ENCODE measurements around the gene NLGN4Y.

Gene NLGN4Y

DNA sequence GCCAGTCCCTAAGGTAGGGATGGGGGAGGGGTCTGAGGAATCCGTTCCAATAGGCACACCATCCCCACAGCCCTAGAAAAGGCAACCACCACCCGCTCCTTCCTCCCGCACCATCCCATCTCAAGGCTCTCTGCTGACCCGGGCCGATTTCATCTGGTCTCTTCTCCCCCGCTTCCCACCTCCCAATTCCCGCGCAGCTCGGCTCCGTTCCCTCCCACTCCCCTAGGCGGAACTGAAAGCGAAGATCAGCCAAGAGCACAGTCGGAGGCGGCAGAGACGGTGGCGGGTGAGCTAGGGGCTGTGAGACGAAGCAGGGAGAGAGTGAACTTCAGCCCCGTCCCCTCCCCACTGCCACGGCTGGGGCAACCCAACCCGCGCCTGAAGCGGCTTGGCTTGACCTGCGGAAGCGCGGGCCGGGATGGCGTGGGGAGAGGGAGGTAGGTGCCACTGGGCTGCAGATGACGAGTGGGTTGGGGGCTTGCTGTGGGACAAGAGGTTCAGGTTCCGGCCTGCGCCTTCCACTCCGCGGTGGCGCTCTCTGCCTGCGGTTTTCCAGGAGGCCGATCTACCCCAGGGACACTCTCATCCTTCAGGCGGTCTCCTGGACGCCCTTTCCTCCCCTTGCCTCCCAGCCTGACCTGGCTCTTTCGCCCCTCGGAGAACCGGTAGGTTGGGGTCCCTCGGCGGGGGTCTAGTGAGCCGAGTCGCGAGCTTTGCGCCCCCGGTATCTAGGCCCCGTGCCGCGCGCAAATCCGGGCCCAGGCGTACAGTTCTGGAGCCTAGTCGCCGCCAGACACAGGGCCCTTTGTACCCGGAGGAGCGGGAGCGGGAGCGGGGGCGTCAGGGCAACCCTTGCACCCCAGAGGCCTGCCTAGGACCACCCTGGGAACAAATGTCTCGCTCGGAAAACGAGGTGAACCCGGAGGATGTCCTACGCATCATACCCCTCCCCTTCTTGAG, at the start of gene NLGN4Y:
TSS of gene NLGN4Y (plus strand) at position 258 of the 960 bp plus-strand sequence. CDS start 97,591 bp downstream, outside the sequence.
- no peak for DNase-seq

DNA sequence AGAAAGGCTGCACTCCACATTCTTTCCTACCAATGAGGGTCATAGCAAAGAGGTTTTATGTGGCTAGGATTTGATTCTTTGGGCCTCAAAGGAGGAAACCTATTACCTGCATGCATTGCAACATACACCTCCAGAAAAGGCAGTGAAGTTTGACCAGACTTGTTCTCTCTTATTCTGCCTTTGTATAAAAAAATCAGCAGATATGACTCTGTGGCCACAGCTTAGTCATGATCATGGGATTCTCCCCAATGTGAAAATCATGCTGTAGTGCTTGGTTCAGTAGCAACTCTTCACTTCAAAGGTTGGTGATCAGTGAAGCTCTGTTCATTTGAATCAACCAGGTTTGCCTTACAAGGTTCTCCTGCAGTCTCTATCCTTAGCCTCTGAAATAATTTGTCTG, 38.4 kb upstream of the NLGN4Y start:
- no peak for DNase-seq

DNA sequence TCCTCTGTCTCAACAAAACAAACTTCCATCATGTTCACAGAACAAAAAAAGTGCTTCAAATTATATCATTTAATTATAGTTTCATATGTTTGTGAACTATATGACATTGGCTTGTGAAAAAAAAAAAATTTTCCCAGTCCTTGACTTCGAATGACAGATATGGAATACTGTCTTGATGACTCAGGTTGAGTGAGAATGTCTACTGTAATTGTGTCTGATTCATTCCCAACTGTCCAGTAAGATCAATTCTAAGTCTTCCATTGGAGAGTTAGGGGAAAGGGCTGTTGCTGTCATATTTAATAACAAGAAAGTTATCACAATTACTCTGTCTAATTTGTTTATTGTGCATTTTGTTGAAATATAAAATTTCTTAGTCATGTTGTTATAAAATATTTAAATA, 34.1 kb upstream of the NLGN4Y start:
- no peak for DNase-seq

DNA sequence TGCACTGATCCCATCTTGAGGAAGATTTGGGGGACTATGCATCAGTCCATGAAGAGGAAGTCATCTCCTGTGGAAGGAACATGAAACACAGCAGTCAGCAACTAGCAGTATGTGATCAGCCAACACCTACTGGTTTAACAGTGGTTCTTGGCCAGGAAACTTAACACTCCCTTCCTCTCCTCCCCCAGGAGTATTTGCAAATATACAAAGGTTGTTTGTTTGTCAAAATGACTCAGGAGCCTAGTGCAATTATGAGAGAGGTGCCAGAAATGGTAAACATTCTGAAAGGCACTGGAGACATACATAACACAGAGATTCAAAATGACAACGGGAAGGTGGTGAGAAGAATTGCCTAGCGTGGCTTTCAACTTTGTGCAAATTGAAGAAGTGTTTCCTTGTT, 26.3 kb upstream of the NLGN4Y start:
- DNase-seq = no peak

DNA sequence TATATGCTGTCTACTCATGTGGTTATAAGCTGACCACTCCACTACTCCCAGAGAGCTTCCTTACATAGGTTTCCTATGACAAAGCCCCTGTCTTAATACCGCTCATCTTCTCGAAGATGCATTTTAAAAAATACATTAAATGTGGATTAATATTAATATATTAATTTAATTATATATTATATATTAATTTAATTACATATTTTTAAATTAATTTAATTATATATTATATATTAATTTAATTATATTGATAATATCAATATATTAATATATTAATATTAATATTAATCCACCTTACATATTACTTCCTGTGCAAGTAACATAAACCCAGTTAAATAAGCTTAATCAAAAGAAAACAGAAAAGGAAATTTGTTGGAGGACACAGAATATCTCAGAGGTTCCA, 19.7 kb upstream of the NLGN4Y start:
- no peak for DNase-seq

DNA sequence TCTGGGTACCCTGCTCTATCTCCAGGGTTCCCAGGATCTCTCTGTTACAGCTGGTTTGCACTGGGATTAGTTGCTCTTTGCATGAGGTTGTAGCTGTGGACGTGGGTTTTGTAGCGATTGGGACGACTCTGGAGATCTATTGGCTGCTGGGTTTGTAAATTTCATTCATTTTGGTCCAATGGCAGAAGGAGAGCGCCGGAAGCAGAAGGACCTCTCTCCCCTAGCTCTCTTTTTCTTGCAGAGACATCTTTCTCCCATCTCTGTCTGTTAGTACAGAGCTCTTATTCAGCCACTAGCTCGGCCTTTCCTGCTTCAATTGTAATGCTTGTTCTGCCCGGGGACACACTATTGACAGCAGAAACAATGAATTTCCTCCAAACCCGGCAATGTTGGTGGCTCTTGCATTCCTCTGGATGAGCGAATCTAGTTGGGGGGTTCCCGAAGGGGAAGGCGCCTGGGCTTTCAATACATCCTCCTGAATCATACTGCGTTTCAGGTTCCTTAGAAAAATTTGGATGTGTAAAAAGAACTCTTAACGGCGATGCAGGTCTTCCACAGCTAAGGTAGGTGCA, 1.9 kb upstream of the NLGN4Y start:
- DNase-seq = no peak

DNA sequence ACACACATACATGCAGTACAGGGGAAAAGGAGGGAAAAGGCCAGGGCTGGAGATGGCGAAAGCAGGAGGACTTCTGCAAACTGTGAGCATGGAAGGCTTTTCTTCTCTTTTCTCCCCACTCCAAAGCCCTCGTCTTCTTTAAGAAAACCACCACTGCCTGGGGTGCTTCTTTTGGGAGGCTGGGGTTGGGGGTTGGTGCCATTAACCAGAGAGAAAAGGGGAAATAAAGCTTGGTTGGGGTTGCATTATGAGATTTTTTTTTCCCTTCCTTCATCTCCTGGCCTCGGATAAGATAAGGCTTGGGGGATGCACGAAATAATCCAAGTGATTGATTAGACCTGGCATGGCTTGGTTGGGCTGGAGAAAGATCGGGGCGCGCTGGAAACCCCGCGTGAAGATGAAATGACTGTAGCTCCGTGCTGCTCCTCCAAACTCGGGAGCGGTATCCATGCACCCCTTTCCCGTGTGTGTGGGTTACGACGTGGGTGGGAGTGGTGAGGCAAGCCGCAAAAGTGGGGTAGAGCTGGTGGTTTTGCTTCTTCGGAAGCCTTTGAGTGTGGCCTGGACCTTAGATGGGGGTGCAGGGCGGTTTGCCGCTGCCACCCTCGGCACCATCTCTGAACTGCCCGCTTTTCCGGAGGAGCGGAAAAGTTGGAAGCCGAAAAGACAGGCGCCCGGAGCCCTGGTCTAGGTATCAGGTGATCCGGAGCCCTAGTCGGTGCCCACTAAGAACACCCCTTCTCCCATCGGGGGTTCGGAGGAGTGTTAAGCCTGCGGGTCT, 648 bp upstream of the NLGN4Y start:
- DNase-seq = no peak

DNA sequence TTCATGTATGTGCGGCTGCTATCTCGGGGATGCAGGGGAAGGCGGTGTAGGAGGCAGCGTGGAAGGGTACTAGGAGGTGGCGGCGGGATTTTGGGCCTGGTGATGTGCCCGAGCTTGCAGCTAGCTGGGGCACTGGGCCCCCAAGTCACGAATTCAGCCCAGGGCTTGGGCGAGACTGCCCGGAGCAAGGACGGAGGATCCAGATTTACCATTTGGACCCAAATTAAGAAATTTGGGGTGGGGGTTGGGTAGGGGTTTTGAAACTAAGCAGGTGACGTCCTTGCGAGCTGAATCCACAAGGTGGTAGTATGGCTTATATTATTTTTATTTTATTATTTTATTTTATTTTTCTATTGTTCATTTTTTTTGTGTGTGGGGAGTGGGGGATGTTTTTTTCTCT, 986 bp downstream of the NLGN4Y start:
- DNase-seq = no peak

DNA sequence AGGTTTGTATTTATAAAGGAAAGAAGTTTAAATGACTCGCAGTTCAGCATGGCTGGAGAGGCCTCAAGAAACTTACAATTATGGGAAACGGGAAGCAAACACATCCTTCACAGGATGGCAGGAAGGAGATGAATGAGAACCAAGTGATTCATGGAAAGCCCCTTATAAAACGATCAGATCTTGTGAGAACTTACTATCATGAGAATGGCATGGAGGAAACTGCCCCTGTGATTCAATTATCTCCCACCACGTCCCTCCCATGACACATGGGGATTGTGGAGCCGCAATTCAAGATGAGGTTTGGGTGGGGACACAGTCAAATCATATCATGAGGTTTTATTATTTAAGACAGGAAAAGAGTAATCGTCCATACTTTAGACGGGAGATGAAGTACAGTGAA, 4.0 kb downstream of the NLGN4Y start:
- no peak for DNase-seq

DNA sequence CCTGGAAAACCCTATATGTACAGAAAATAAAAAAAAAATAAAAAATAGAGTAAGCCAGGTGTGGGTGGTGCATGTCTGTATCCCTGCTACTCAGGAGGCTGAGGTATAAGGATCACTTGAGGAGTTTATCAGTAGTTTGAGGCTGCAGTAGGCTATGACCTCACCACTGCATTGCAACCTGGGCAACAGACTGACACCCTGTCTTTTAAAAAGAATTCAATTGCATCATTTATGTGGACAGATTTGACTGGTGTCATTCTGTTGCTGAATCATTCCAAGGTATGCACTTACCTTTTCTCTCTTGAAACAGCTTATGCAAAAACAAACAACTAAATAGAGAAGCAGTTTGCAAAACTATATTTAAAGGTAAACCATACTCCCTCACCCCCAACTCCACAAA, 12.4 kb downstream of the NLGN4Y start:
- no peak for DNase-seq

DNA sequence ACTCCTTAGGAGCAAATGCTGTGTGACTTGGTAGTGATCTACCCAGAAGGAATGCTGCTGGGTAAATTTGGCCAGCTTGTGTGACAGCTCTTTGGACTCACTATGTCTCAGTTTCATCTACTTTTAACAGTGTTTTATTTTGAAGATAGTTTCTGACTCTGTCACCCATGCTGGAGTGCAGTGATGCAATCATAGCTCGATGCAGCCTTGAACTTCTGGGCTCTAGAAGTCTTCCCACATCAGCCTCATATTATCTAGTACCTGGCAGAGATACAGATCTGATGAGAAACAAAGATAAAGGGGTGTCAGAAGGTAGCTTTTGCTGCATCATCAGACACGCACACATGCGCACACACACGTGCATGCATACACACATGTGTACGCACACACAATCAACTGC, 19.2 kb downstream of the NLGN4Y start:
- no peak for DNase-seq

DNA sequence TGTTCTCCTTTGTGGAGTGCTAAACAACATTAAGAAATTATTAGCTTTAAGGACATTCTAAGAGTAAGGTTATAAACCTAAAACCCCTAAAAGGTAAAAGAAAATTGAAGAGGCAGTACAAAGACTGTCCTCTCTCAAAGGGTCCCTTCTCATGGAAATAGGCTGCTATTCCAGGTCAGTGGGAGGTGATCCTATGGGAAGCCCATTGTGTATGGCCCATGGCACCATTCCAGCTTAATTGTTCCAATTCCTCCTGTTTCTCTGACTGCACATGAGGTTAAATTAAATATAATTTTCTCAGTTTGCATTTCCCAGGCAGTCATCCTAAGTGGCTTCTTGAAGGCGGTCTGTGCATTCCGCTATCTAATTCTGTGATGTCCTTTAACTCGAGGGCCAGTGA, 57.0 kb downstream of the NLGN4Y start:
- DNase-seq = no peak

DNA sequence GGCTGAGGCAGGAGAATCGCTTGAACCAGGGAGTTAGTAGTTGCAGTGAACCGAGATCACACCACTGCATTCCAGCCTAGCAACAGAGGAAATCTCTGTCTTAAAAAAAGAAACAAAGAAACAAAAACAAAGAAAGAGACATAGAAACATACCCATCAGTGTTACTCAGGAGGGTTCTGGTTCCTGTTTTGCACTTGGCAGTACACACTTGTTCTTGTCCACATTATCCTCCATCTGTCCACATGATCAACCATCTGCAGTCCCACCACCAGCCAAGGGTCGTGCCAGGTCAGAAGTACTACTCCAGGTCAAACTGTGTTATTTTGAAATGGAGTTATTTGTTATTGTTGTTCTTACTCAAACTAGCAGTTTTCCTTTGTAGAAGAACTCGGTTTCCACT, 62.4 kb downstream of the NLGN4Y start:
- no peak for DNase-seq

DNA sequence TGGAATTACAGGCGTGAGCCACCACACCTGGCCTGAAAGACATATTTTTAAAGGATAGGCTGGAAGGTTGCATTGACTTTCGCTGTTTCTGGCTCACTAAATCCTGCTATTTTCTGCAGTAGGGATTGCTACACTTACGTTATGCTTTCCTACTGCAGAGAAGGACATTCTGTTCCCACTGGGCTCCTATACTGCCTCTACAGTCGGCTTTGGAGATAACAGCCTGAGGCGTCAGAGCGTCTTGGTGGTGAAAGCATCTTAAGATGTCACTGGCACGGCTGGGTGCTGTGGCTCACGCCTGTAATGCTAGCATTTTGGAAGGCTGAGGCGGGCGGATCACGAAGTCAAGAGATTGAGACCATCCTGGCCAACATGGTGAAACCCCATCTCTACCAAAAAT, 77.0 kb downstream of the NLGN4Y start:
- no peak for DNase-seq

DNA sequence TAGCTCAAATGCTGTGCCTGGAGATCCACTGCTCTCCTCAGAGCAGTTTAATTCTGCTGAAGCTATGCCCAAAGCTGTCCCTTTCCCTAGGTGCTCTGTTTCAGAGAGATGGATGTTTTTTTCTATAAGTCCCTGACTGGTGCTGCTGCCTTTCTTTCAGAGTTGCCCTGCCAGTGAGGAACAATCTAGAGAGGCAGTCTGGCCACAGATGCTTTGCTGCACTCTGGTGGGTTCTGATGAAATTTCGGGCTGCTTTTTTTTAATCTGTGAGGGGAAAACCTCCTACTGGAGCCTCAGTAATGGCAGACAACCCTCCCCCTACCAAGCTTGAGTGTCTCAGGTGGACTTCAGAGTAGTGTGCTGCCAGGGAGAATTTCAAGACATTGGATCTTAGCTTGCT, 93.3 kb downstream of the NLGN4Y start:
- no peak for DNase-seq

DNA sequence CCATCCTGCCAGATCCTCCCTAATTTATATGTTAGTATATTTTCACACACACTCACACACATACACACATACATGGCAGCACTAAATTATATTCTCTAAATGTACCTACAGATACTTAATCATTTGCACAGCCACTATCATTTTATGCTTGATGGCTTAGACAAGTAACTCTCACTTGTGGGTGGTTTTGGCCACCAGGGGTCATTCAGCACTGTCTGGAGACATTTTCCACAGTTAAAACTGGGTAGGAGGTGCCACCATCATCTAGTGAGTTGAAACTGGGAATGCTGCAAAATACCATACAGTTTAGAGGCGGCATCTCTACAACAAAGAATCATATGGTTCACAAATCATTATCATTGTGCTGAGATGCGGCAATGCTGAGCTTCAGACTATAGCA, 94.2 kb downstream of the NLGN4Y start:
- no peak for DNase-seq

DNA sequence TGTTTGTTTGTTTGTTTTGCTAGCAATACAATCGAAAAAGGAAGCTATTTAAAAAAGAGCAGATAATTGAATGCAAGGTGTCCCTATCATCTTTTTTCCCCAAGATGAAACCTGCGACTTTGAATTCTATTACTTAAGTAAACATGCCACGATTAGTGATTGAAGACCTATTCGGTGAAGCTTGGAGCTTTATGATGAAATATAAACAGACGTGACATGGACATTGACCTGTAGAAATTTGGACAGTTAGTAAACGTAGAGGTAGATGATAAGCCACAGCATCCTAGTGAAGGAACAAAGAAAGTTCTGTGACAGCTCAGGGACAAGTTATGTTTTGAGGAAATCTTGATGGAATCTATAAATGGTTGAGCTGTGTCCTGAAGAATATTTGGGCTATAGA, 103.9 kb downstream of the NLGN4Y start:
- DNase-seq = no peak

DNA sequence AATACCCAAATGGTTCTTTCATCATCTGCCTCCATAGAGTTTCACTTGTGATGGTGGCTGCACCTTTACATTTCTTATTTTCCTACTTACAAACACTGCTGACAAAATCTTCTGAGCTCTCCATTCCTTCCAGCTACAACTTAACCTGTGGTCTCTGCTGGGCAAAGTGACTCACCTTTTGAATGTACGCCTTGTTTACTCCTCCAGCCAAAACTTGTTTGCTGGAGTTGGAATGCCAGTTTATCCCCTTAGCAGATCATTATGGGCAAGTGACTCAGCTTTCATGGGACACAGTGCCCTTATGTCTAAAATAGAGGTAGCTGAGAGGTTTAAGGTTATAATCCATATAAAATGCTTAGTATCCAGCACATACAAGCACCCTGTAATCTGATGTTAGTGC, 107.3 kb downstream of the NLGN4Y start:
- DNase-seq = no peak

DNA sequence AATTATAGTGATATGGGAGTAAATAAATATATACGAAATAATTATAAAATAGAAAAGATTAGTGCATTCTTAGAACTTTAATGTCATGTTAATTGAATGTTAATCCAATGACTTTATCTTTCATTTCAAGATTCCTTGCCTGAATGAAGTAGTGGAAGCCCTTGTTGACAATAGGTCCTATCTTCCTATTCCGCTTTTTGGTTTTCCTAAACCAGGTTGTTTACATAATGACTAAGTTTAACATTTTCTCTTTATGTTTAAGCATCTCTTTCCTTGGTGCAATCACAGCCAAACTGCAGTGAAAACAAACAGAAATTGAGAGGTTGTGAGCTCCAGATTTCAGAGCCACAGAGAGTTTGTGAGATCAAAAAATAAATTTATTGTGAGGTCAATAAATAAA, 109.4 kb downstream of the NLGN4Y start:
- DNase-seq = no peak

DNA sequence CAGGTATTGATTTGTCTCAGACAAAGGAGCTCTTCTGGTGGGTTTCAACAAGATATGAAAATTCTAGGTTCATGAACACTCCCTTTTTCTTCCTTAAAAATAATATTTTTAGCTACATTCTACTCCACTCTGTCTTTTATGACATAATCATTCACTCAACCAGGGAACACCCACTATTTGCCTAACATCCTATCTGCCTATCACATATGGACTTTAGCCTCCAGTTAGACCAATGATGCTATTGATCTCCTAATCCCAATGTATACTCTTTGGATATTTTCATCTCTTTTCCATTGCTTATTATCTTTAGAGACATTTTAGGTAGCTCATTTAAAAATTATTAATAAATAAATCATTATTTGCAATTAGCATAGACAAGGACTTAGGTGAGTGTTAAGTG, 110.6 kb downstream of the NLGN4Y start:
- DNase-seq = no peak

DNA sequence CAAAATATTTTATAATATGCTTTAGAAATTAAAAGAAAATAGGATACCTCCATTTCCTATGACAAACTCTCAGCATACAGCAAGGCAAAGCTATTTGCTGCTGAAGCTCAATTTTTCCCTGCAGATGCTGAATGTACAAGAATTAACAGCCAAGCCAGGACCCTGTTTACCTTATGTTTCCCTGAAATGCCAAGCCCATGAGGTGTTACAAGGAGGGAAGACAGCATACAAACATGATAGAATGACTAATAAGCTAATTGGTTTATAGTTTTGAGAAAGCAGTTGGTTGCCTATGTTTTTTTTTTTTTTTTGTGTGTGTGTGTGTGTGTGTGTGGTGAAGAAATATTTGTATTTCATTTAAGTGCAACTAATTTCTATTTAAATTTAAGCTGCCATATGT, 113.2 kb downstream of the NLGN4Y start:
- DNase-seq = no peak

DNA sequence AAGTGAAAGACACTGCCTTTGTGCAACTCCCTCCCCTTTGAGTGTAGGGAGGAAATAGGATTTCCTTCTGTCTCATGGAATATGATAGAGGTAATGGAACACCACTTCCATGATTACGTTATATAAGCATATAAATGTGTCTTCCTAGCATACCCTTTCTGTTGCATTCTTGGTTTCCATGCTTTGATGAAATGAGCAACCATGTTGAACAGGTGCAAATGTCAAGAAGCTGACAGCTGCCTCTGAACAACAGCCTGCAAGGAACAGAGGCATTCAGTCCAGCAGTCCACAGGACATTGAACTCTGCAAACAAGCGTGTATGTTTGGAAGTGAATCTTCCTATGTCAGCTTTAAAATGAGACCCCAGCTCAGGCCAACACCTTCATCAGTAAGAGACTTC, 117.5 kb downstream of the NLGN4Y start:
- no peak for DNase-seq

DNA sequence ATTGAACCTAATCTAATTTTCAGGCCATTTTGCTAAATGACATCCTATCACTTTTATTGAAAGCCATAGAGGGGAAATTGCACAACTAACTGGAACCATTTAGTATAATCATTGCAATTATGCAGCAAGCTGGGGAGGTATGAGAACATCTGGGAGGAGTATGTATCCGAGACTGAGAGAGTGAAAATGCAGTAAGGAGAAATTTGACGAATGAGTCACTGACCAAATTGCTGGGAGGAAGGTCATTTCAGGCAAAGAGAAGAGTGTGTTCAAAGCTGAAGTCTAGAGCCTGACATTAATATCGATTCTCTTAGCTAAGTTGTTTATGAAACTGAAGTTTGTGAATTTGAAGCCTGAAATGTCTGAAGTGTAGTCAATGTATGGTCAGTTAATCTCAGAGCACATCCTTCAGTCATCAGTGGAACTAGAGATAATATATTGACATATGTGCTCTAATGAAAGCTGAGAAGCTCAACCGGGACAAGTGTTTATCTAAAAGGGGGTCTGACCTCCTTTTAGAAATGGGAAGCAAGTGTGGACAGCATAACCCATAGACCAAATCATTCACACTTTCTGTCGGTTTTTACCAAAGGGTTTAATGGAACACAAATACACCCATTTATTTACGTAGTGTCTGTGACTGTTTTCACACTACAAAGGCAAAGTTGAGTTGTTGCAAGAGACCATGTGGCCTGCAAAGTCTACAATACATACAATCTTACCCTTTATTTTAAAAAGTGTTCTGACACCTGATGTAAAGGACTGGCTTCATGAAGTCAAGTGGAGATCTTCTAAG, 120.0 kb downstream of the NLGN4Y start:
- no peak for DNase-seq
